ENCODE measurements around the gene WDR37.
"Not testable (repeated sequence)": the region's sequence is repeated elsewhere in the genome, so short reads cannot be mapped to it uniquely, and the experiment has no call there.

Gene WDR37

GRCh38 chr10:1109795-1110673, 53.8 kb downstream of the WDR37 start:
- no peak for DNase-seq

GRCh38 chr10:1110674-1111119, 54.5 kb downstream of the WDR37 start:
- DNase-seq, result no peak

- DNase-seq, result no peak
These were observed 58.1 kb downstream of the WDR37 start for GRCh38 chr10:1114315-1114714.

- no peak for DNase-seq
These were observed 58.8 kb downstream of the WDR37 start for GRCh38 chr10:1114719-1115606.

- DNase-seq, result no peak
These were observed 59.4 kb downstream of the WDR37 start for GRCh38 chr10:1115607-1115955.

- DNase-seq, result no peak
These were observed 59.9 kb downstream of the WDR37 start for GRCh38 chr10:1116051-1116450.

- DNase-seq, result no peak
These were observed 60.6 kb downstream of the WDR37 start for GRCh38 chr10:1116696-1117280.

- no peak for DNase-seq
These were observed 61.5 kb downstream of the WDR37 start for GRCh38 chr10:1117651-1118050.

GRCh38 chr10:1118318-1118717, 62.1 kb downstream of the WDR37 start:
- not testable (repeated sequence) for DNase-seq

- no peak for DNase-seq
These were observed 62.8 kb downstream of the WDR37 start for GRCh38 chr10:1119027-1119426.

GRCh38 chr10:1119501-1119900, 63.3 kb downstream of the WDR37 start:
- DNase-seq, result no peak

GRCh38 chr10:1120306-1120705, 64.1 kb downstream of the WDR37 start:
- no peak for DNase-seq

- no peak for DNase-seq
These were observed 64.6 kb downstream of the WDR37 start for GRCh38 chr10:1120801-1121211.

GRCh38 chr10:1121271-1121970, 65.2 kb downstream of the WDR37 start:
- DNase-seq, result no peak

GRCh38 chr10:1122349-1122748, 66.2 kb downstream of the WDR37 start:
- DNase-seq, result no peak

GRCh38 chr10:1123198-1123597, 67.0 kb downstream of the WDR37 start:
- DNase-seq, result no peak

GRCh38 chr10:1123972-1124371, 67.8 kb downstream of the WDR37 start:
- DNase-seq, result no peak

GRCh38 chr10:1124796-1125195, 68.6 kb downstream of the WDR37 start:
- no peak for DNase-seq

- no peak for DNase-seq
These were observed 70.3 kb downstream of the WDR37 start for GRCh38 chr10:1126461-1126860.

- no peak for DNase-seq
These were observed 71.4 kb downstream of the WDR37 start for GRCh38 chr10:1127629-1128028.

- no peak for DNase-seq
These were observed 71.9 kb downstream of the WDR37 start for GRCh38 chr10:1128115-1128514.

- no peak for DNase-seq
These were observed 72.5 kb downstream of the WDR37 start for GRCh38 chr10:1128649-1129048.

- DNase-seq, result no peak
These were observed 74.0 kb downstream of the WDR37 start for GRCh38 chr10:1130226-1130625.

Data from cortex of kidney (tissue), 1 donor.